Upper lobe of left lung (tissue), 6 donors: ENCODE results near the gene PIK3C2G. TPM values are rescaled to one million over a fixed set of nuclear protein-coding genes. Genes with fewer than 3 reads are reported as not detected.

Experiments
- ATAC-seq, 2 donors: fragments of 200-7000 bp; cut with Tn5 transposase; one replicate each; pipeline ENCODE4 v1.9.1; 2022; ENCODE audit warnings: mild to moderate bottlenecking in 2 of 2, moderate library complexity in 2 of 2; ENCODE audit not compliant: low FRiP score in 2 of 2
- DNase-seq, 2 donors: peaks; one replicate each; pipeline ENCODE4 v3.0.0-alpha.2; 2019 to 2020
- H3K27ac ChIP-seq, 4 donors: fragments of 200-600 bp; sonication (generic); one replicate each; pipeline ENCODE4 v1.5.1; 2016 to 2019
- H3K27me3 ChIP-seq, 4 donors: fragments of 200-600 bp; sonication (generic); one replicate each; pipeline ENCODE4 v1.5.1; 2017 to 2019
- H3K36me3 ChIP-seq, 4 donors: fragments of 200-600 bp; sonication (generic); one replicate each; pipeline ENCODE4 v1.5.1; 2016 to 2019
- H3K4me1 ChIP-seq, 4 donors: fragments of 200-600 bp; sonication (generic); one replicate each; pipeline ENCODE4 v1.5.1; 2018 to 2019
- H3K4me3 ChIP-seq, 4 donors: fragments of 200-600 bp; sonication (generic); one replicate each; pipeline ENCODE4 v1.5.1; 2017 to 2019; ENCODE audit warnings: mild to moderate bottlenecking in 2 of 4, moderate library complexity in 1 of 4
- H3K9me3 ChIP-seq, 4 donors: fragments of 200-600 bp; sonication (generic); one replicate each; pipeline ENCODE4 v1.5.1; 2018 to 2019
- EP300 ChIP-seq, 4 donors: sonication (generic); formaldehyde crosslinking; IDR thresholded peaks; one replicate each; pipeline ENCODE4 v1.5.1; 2017; ENCODE audit warnings: antibody characterized with exemption in 4 of 4, control low read depth in 2 of 4
- POLR2A ChIP-seq, 4 donors: fragments of 450-650 bp; IDR thresholded peaks; one replicate each; pipeline ENCODE4 v1.5.1; 2016 to 2017; ENCODE audit warnings: antibody characterized with exemption in 4 of 4, mild to moderate bottlenecking in 2 of 4
- POLR2AphosphoS5 ChIP-seq, 2 donors: sonication (generic); formaldehyde crosslinking; IDR thresholded peaks; one replicate each; pipeline ENCODE4 v1.5.1; 2017; ENCODE audit warnings: antibody characterized with exemption in 2 of 2
- whole genome bisulfite sequencing, 2 donors: methylation state at CpG; one replicate each; pipeline ENCODE4 v1.1.5; 2017 to 2018; 5-methylcytosine and 5-hydroxymethylcytosine counted together
- total RNA-seq, 6 donors: library from RNA; depleted of rRNA in 4 of 6; stranded (reverse); fragments of >200 nt in 4 of 6; gene quantifications; one replicate each; pipeline versions ENCODE4 v1.1.0 to v1.2.1, GENCODE V29; 2016 to 2021
- TF ChIP-seq, protein P1 (sequence below), 6 experiments: fragments of 450-650 bp in 4 of 6; fragments of 200-600 bp in 2 of 6; sonication (generic) in 2 of 6; IDR thresholded peaks; one replicate each; pipeline ENCODE4 v1.5.1; 2016 to 2019; ENCODE audit warnings: antibody characterized with exemption in 6 of 6
- donor health status: DM: no; HTN: no; CAD: no; lungs with moderate emphysema.
- donor health status: DM: no; HTN: yes; CAD: no; lungs with severe emphysema.

The PIK3C2G gene
- total RNA-seq, 6 donors from 2014 or later, result 0.33 to 3.1 (median 0.39) TPM; not detected in 1

DNA sequence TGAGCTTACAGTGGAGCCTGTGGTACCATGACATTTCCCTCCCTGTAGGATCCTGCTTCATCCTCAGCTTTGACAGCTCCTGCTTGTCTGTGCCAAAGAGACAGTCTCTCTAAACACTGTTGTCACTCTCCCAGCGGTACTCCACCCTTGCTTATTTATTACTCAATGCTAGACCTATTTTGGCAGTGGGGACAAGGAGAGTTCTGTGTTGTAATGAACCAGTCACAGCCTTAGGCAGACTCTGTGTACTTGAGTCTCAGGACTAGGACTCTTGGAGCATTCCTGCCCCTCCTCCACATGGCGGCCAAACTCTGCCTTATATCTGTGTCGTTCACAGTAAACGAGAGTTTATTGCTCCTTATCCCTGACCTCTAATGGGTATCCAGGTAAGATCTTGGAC is 70.9 kb downstream of the PIK3C2G start:
- WGBS, 2 donors, result 52 to 73% methylated on average over 4 of the region's 4 CpGs
- TF ChIP-seq POLR2AphosphoS5 (IDR thresholded peaks at IDR 0.05) (no peak), POLR2A (IDR thresholded peaks at IDR 0.05) (no peak), EP300 (IDR thresholded peaks at IDR 0.05) (no peak)
- TF ChIP-seq, protein P1, sequence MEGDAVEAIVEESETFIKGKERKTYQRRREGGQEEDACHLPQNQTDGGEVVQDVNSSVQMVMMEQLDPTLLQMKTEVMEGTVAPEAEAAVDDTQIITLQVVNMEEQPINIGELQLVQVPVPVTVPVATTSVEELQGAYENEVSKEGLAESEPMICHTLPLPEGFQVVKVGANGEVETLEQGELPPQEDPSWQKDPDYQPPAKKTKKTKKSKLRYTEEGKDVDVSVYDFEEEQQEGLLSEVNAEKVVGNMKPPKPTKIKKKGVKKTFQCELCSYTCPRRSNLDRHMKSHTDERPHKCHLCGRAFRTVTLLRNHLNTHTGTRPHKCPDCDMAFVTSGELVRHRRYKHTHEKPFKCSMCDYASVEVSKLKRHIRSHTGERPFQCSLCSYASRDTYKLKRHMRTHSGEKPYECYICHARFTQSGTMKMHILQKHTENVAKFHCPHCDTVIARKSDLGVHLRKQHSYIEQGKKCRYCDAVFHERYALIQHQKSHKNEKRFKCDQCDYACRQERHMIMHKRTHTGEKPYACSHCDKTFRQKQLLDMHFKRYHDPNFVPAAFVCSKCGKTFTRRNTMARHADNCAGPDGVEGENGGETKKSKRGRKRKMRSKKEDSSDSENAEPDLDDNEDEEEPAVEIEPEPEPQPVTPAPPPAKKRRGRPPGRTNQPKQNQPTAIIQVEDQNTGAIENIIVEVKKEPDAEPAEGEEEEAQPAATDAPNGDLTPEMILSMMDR (IDR thresholded peaks at IDR 0.05), result no peak
- no peaks in the 10 kb centered on the region for H3K27me3 ChIP-seq
- H3K9me3 ChIP-seq, result no peaks in the 10 kb centered on the region
- no peak for DNase-seq
- peak; percentile 43 to 87 for ATAC-seq
- H3K27ac ChIP-seq, result no peak overlapping the region
- H3K36me3 ChIP-seq, result no peaks in the 10 kb centered on the region
- H3K4me1 ChIP-seq, result no peaks in the 10 kb centered on the region
- no peak overlapping the region for H3K4me3 ChIP-seq

DNA sequence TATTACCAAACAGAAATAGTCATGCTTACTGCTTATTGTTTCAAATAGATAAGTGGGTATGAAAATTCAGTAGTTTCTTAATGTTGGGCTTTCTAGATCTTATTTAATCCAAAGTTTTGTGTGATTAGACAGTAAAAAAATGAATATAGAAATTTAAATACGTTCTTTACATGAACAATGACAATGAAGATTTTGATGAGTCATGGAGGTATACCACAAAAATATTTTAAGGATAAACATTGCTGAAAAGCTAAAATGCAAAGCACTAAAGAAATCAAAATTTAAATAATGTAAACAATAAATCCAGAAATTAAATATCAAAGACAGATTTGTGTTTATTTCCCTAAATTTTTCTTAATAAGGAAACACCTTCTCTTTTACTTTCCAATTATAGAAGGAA is 78.3 kb downstream of the PIK3C2G start:
- Histone ChIP-seq H3K9me3 (no peaks in the 10 kb centered on the region), H3K4me1 (no peaks in the 10 kb centered on the region), H3K36me3 (no peaks in the 10 kb centered on the region), H3K27me3 (no peaks in the 10 kb centered on the region), H3K27ac (no peak overlapping the region), H3K4me3 (no peak overlapping the region)
- 50 to 70% methylated on average over 1 of the region's 1 CpG for WGBS, 2 donors
- no peak for TF ChIP-seq POLR2AphosphoS5 (IDR thresholded peaks at IDR 0.05)
- no peak for TF ChIP-seq POLR2A (IDR thresholded peaks at IDR 0.05)
- TF ChIP-seq, protein P1 (IDR thresholded peaks at IDR 0.05), result no peak
- no peak for TF ChIP-seq EP300 (IDR thresholded peaks at IDR 0.05)
- no peak for DNase-seq
- no peak for ATAC-seq

DNA sequence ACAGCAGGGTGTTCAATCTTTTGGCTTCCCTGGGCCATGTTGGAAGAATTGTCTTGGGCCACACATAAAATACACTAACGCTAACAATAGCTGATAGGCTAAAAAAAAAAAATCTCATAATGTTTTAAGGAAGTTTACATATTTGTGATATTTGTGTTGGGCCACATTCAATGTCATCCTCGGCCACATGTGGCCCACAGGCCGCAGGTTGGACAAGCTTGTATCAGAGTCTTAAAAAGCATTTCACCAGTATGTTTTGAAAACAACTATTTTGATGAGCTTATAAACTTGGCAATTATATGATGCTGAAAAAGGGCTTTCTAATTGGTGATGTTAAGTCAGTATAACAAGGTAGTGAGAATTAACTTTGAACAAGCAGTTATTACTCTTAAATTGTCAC is 78.9 kb downstream of the PIK3C2G start:
- WGBS, 2 donors, result 78 to 85% methylated on average over 3 of the region's 3 CpGs
- H3K4me1 ChIP-seq, result no peaks in the 10 kb centered on the region
- no peaks in the 10 kb centered on the region for H3K36me3 ChIP-seq
- no peaks in the 10 kb centered on the region for H3K9me3 ChIP-seq
- no peaks in the 10 kb centered on the region for H3K27me3 ChIP-seq
- no peak for DNase-seq
- H3K4me3 ChIP-seq, result no peak overlapping the region
- no peak for ATAC-seq
- H3K27ac ChIP-seq, result no peak overlapping the region
- TF ChIP-seq POLR2AphosphoS5 (IDR thresholded peaks at IDR 0.05) (no peak), EP300 (IDR thresholded peaks at IDR 0.05) (no peak)

DNA sequence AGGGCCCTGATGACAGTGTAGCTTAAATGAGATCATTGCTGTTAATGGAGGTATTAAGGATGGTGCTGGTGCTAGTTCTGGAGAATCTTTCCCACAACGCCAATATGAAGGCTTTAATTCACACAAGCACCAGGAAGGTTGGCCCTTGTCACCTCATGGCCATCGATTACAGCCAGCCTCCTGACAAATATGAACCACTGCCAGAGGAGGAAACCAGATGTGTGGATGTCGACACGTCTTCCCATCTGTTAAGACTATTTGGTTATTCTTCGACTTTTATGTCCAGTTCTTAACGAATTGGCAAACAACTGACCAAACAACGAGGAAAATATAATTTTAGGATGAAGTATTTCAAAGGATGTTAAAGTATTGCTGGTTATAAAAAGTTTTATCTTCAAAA is 79.5 kb downstream of the PIK3C2G start:
- Histone ChIP-seq H3K4me1 (no peaks in the 10 kb centered on the region), H3K27ac (no peak overlapping the region), H3K36me3 (no peaks in the 10 kb centered on the region), H3K9me3 (no peaks in the 10 kb centered on the region), H3K27me3 (no peaks in the 10 kb centered on the region), H3K4me3 (no peak overlapping the region)
- WGBS, 2 donors, result 60 to 70% methylated on average over 7 of the region's 7 CpGs
- ATAC-seq (no peak), DNase-seq (no peak)
- TF ChIP-seq POLR2A (IDR thresholded peaks at IDR 0.05) (no peak), POLR2AphosphoS5 (IDR thresholded peaks at IDR 0.05) (no peak), EP300 (IDR thresholded peaks at IDR 0.05) (no peak)
- TF ChIP-seq, protein P1 (IDR thresholded peaks at IDR 0.05), result no peak

DNA sequence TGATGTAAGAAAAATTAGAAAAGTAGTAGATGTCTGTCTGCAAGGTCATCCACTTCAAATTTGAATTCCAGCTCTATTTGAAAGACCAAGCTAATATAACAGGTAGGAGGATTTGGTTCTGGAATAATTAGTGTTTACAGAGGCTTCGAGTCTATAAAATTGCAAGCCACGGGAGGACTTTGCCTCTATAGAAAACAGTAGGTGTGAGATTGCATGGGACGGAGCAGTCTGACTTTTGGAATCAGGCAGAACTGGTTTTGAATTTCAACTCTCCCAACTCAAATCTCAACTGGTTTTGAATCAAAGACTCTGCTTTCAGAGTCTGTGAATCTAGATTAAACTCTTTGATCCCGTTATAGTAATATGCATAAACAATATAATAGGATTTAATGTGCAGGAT is 82.4 kb downstream of the PIK3C2G start:
- Histone ChIP-seq H3K9me3 (no peaks in the 10 kb centered on the region), H3K36me3 (no peaks in the 10 kb centered on the region), H3K4me3 (no peak overlapping the region), H3K27ac (no peak overlapping the region), H3K4me1 (no peaks in the 10 kb centered on the region), H3K27me3 (no peaks in the 10 kb centered on the region)
- no peak for DNase-seq
- no peak for ATAC-seq
- no peak for TF ChIP-seq EP300 (IDR thresholded peaks at IDR 0.05)
- TF ChIP-seq POLR2AphosphoS5 (IDR thresholded peaks at IDR 0.05), result no peak
- TF ChIP-seq, protein P1 (IDR thresholded peaks at IDR 0.05), result no peak
- TF ChIP-seq POLR2A (IDR thresholded peaks at IDR 0.05), result no peak
- 65 to 67% methylated on average over 4 of the region's 4 CpGs for WGBS, 2 donors
